Gastrocnemius medialis (tissue), 4 donors: ENCODE results near the gene GRID1.

Source experiments
- POLR2A ChIP-seq, 2 donors: fragments of 450-650 bp; IDR thresholded peaks; one replicate each; pipeline ENCODE4 v1.6.1; 2017; ENCODE audit warnings: antibody characterized with exemption in 2 of 2, mild to moderate bottlenecking in 2 of 2, moderate library complexity in 2 of 2
- TF ChIP-seq, protein P1 (sequence below), 5 experiments: fragments of 450-650 bp in 3 of 5; fragments of 200-600 bp in 2 of 5; sonication (generic) in 2 of 5; IDR thresholded peaks in 4 of 5; conservative IDR thresholded peaks in 1 of 5; 1 replicate in 4 of 5; 2 replicates in 1 of 5; pipeline ENCODE4 v1.5.1; 2016 to 2019; ENCODE audit warnings: antibody characterized with exemption in 5 of 5, mild to moderate bottlenecking in 3 of 5, moderate library complexity in 3 of 5

DNA sequence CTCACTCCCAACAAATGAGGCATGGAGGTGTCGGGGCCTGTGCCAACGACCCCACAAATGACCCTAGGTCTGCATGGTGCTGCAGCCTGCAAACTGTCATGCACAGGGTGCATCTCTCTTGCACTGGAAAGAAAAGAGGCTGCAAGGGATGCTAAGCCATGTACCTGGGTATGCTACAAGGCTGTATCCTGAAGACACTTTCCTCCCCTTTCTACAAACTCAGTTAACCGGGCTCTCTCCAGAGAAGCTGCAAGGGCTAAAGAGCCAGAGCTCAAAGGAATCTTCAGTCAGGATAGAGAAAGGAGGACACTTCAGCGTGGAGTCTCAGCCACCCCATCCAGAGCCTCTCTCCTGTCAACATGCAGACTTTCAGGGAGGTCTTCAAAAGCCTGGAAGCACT is 449.0 kb downstream of the GRID1 start:
- TF ChIP-seq, protein P1, sequence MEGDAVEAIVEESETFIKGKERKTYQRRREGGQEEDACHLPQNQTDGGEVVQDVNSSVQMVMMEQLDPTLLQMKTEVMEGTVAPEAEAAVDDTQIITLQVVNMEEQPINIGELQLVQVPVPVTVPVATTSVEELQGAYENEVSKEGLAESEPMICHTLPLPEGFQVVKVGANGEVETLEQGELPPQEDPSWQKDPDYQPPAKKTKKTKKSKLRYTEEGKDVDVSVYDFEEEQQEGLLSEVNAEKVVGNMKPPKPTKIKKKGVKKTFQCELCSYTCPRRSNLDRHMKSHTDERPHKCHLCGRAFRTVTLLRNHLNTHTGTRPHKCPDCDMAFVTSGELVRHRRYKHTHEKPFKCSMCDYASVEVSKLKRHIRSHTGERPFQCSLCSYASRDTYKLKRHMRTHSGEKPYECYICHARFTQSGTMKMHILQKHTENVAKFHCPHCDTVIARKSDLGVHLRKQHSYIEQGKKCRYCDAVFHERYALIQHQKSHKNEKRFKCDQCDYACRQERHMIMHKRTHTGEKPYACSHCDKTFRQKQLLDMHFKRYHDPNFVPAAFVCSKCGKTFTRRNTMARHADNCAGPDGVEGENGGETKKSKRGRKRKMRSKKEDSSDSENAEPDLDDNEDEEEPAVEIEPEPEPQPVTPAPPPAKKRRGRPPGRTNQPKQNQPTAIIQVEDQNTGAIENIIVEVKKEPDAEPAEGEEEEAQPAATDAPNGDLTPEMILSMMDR (IDR thresholded peaks at IDR 0.05 in 4 of 5, conservative IDR thresholded peaks at IDR 0.05 in 1 of 5), result no peak
- no peak for TF ChIP-seq POLR2A (IDR thresholded peaks at IDR 0.05)
